ENCODE measurements around the gene CFAP53. TPM values are rescaled to one million over a fixed set of nuclear protein-coding genes. Genes with fewer than 3 reads are reported as not detected.

The CFAP53 gene
- total RNA-seq, result 1.3 TPM
- polyA plus RNA-seq (ENCODE audit: insufficient read depth, low read depth, low replicate concordance), result 3.9 TPM
- long read RNA-seq, donor 1, result 0 reads
- long read RNA-seq, donor 2, result 0 reads
- long read RNA-seq, donor 3, partial matches to known transcripts, result 0 of 1 reads
- long read RNA-seq, donor 3, other reads (novel, unspliced or antisense), result 0 of 1 reads
- long read RNA-seq, donor 4, partial matches to known transcripts, result 0 of 1 reads
- long read RNA-seq, donor 4, other reads (novel, unspliced or antisense), result 0 of 1 reads
- long read RNA-seq, donor 5, result 0 reads
- long read RNA-seq, donor 6, partial matches to known transcripts, result 7 of 7 reads
- long read RNA-seq, donor 6, other reads (novel, unspliced or antisense), result 0 of 7 reads
- long read RNA-seq, donor 7, partial matches to known transcripts, result 3 of 3 reads
- long read RNA-seq, donor 7, other reads (novel, unspliced or antisense), result 0 of 3 reads
- long read RNA-seq, donor 8, result 0 reads
- long read RNA-seq, donor 9, partial matches to known transcripts, result 0 of 1 reads
- long read RNA-seq, donor 9, other reads (novel, unspliced or antisense), result 0 of 1 reads
- long read RNA-seq, donor 10, result 0 reads

- peak; percentile 64 for FAIRE-seq
- H3K9ac ChIP-seq (ENCODE audit: low read length in 3 of 3), result peak within 1 kb of the TSS; percentile 24 to 77 (median 72)
- DNase-seq, result peak; percentile 95 to 98 (median 95)
- intact Hi-C loops (cut with DNase I), result no loop called here
- H3K9me3 ChIP-seq (ENCODE audit: control insufficient read depth in 2 of 3, insufficient read depth in 1 of 3, low read length in 3 of 3), result no peaks in the 10 kb centered on the region
- peaks cover 3 to 14% (median 8%) of the 10 kb centered on the region in 3 donors for H3K36me3 ChIP-seq (ENCODE audit: control insufficient read depth in 2 of 3, insufficient read depth in 3 of 3, low read length in 3 of 3)
- H3K4me3 ChIP-seq (ENCODE audit: low read length in 3 of 3), result peak within 1 kb of the TSS; percentile 87 to 93 (median 92)
- H3K27me3 ChIP-seq (ENCODE audit: control insufficient read depth, insufficient read depth, low read length), result no peaks in the 10 kb centered on the region
- peak within 1 kb of the TSS in 1 of 2 donors; percentile 46 for H3K27ac ChIP-seq (ENCODE audit: low read depth in 2 of 2, low read length in 2 of 2)
- H3K4me1 ChIP-seq (ENCODE audit: control insufficient read depth in 2 of 3, insufficient read depth in 2 of 3, low read depth in 1 of 3, low read length in 3 of 3), result peaks cover 0 to 6% (median 0%) of the 10 kb centered on the region in 3 donors
- TF ChIP-seq, protein P1, sequence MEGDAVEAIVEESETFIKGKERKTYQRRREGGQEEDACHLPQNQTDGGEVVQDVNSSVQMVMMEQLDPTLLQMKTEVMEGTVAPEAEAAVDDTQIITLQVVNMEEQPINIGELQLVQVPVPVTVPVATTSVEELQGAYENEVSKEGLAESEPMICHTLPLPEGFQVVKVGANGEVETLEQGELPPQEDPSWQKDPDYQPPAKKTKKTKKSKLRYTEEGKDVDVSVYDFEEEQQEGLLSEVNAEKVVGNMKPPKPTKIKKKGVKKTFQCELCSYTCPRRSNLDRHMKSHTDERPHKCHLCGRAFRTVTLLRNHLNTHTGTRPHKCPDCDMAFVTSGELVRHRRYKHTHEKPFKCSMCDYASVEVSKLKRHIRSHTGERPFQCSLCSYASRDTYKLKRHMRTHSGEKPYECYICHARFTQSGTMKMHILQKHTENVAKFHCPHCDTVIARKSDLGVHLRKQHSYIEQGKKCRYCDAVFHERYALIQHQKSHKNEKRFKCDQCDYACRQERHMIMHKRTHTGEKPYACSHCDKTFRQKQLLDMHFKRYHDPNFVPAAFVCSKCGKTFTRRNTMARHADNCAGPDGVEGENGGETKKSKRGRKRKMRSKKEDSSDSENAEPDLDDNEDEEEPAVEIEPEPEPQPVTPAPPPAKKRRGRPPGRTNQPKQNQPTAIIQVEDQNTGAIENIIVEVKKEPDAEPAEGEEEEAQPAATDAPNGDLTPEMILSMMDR (IDR thresholded peaks at IDR 0.05; ENCODE audit: borderline replicate concordance, extremely low read depth, insufficient read depth), result no peak
Observed at GRCh38 chr18:50266248-50266704, at the start of gene CFAP53. Gene CFAP53, minus strand, starts transcription at chr18:50266495. Its CDS starts 91 bp downstream, at chr18:50266404.

DNA sequence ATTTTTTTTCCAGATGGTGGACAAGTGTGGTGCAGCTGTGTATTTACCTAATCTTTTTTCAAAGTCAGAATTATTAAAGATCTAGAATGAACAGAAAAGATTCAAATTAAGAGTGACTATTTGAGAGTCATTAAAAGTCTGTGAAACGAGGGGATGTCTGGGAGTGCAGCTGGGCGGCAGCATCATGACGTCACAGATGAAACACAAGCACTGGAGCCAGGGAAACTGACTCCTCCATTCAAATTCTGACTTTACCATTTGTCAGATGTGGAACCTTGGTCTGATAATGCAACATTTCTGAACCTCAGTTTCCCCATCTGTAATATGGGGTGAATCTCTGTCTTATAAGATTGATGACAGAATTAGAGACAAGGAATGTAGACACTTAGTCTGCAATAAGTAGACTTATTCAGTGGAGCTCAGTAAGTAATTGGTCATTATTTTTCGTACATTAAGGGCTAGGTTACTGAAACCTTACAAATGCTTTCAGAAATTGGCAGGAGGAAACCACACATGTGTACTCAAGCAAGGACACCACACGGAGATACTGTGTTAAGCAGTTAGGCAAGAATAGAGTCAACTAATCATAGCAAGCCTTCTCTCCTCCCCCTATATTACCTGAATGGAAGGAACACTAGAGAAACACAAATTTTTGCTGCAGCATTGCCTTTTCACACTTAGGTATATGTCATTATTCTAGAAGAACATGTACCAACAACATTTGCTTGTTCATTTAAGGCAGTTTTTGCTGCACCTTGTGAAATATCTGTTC is 49.0 kb upstream of the CFAP53 start:
- H3K4me1 ChIP-seq (ENCODE audit: control insufficient read depth in 2 of 3, insufficient read depth in 2 of 3, low read depth in 1 of 3, low read length in 3 of 3), result peaks cover 0 to 9% (median 3%) of the 10 kb centered on the region in 3 donors
- H3K9me3 ChIP-seq (ENCODE audit: control insufficient read depth in 2 of 3, insufficient read depth in 1 of 3, low read length in 3 of 3), result no peaks in the 10 kb centered on the region
- DNase-seq (no peak), FAIRE-seq (no peak)
- H3K27ac ChIP-seq (ENCODE audit: low read depth in 2 of 2, low read length in 2 of 2), result no peak overlapping the region
- H3K4me3 ChIP-seq (ENCODE audit: low read length in 3 of 3), result no peak overlapping the region
- TF ChIP-seq, protein P1 (IDR thresholded peaks at IDR 0.05; ENCODE audit: borderline replicate concordance, extremely low read depth, insufficient read depth), result no peak
- no peaks in the 10 kb centered on the region for H3K36me3 ChIP-seq (ENCODE audit: control insufficient read depth in 2 of 3, insufficient read depth in 3 of 3, low read length in 3 of 3)
- H3K9ac ChIP-seq (ENCODE audit: low read length in 3 of 3), result no peak overlapping the region
- intact Hi-C loops (cut with DNase I), result no loop called here
- no peaks in the 10 kb centered on the region for H3K27me3 ChIP-seq (ENCODE audit: control insufficient read depth, insufficient read depth, low read length)

DNA sequence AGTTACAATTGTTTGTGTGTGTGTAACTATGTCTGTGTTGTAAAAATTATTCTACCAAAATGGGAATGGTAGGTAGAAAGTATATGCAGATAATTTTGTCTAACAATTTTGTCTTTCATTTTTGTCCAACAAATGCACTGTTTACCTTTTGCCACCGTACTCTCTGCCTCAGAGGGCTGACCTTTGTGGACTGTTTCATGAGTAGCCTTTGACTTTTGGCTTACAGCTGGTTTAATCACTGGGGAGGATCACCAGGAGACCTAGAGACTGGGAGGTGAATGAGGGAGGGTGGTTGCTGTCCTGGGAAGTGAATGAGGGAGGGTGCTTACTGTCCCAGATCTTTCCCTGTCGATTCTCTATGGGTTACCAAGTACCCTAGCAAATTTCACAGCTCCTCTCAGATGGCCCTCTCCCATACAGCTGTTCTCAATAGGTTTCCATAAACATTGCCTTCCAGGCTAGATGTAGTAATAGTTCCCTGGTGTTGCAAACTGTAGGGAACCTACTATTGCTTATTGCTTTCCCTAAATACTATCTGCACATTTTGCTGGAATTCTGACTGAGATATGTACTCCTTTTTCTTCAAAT is 47.7 kb upstream of the CFAP53 start:
- FAIRE-seq (no peak), DNase-seq (no peak)
- no peak overlapping the region for H3K27ac ChIP-seq (ENCODE audit: low read depth in 2 of 2, low read length in 2 of 2)
- TF ChIP-seq, protein P1 (IDR thresholded peaks at IDR 0.05; ENCODE audit: borderline replicate concordance, extremely low read depth, insufficient read depth), result no peak
- no peaks in the 10 kb centered on the region for H3K27me3 ChIP-seq (ENCODE audit: control insufficient read depth, insufficient read depth, low read length)
- H3K9me3 ChIP-seq (ENCODE audit: control insufficient read depth in 2 of 3, insufficient read depth in 1 of 3, low read length in 3 of 3), result no peaks in the 10 kb centered on the region
- no peaks in the 10 kb centered on the region for H3K36me3 ChIP-seq (ENCODE audit: control insufficient read depth in 2 of 3, insufficient read depth in 3 of 3, low read length in 3 of 3)
- peaks cover 0 to 9% (median 3%) of the 10 kb centered on the region in 3 donors for H3K4me1 ChIP-seq (ENCODE audit: control insufficient read depth in 2 of 3, insufficient read depth in 2 of 3, low read depth in 1 of 3, low read length in 3 of 3)
- intact Hi-C loops (cut with DNase I), result no loop called here
- H3K4me3 ChIP-seq (ENCODE audit: low read length in 3 of 3), result no peak overlapping the region
- no peak overlapping the region for H3K9ac ChIP-seq (ENCODE audit: low read length in 3 of 3)

Measured in kidney (tissue), 22 donors.